Cerebellar nuclear complex (tissue), 1 donor: ENCODE results near the gene PCSK6.
"Not testable (repeated sequence)": the region's sequence is repeated elsewhere in the genome, so short reads cannot be mapped to it uniquely, and the experiment has no call there.

Experiments used
- DNase-seq, 2 experiments: peaks; one replicate each; lab custom pipeline; 2025; lab: John Stamatoyannopoulos, UW

Gene PCSK6

DNA sequence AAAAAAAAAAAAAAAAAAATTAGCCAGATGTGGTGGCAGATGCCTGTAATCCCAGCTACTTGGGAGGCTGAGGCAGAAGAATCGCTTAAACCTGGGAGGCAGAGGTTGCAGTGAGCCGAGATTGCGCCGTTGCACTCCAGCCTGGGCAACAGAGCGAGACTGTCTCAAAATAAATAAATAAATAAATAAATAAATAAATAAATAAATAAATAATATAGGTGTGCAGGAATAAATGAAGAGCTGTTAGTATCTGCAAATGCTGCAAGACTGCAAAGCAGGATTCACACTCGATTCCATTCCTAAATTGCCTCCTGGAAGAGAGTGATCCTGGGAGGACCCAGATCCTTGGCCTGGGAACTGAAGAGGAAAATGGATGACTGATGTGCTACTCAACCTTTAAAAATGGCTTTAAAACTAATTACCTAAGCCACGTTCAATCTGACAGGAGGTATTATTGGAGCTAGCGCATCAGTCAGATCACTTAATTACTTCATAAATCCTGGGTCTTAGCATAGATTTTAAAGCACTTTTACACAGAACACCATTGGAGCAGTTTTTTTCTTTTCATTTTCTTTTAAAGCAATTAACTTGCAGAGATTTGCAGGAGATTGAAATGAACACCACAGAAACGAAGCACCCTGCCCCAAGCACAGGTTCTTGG lies 132.9 kb downstream of the PCSK6 start:
- not testable (repeated sequence) for DNase-seq

DNA sequence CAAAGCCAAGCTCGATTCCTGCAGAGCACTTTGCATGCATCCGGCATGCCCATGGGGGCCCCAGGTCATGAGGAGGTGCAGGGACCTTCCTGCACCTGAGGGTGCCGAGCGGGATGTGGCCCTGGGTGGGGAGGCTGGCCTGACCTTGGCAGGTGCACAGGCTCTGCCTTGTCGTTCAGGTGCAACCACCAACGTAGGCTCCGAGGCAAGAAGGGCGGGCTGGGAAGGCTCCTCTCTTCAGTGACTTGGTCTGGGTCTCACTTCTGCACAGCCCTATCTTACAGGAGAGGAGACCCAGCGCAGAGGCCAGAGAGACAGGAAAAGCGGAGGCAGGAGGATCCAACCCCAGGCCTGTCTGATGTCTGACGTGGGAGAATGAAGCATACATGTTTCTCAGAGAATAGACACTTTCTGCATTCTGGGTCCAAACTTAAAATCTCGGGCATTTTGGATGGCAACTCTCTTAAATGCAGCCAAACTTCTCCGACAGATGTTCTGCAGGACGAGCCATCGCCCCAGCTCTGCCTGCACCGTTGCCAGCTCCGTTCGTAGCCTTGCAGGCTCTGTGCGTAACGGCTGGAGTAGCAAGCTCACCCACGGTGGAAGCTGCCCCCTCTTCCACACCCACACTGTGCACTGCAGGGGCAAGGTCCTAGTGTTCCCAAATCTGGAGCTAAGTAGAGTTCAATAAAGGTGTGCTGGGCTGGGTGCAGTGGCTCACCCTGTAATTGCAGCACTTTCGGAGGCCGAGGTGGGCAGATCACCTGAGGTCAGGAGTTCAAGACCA lies 133.6 kb downstream of the PCSK6 start:
- no peak for DNase-seq

DNA sequence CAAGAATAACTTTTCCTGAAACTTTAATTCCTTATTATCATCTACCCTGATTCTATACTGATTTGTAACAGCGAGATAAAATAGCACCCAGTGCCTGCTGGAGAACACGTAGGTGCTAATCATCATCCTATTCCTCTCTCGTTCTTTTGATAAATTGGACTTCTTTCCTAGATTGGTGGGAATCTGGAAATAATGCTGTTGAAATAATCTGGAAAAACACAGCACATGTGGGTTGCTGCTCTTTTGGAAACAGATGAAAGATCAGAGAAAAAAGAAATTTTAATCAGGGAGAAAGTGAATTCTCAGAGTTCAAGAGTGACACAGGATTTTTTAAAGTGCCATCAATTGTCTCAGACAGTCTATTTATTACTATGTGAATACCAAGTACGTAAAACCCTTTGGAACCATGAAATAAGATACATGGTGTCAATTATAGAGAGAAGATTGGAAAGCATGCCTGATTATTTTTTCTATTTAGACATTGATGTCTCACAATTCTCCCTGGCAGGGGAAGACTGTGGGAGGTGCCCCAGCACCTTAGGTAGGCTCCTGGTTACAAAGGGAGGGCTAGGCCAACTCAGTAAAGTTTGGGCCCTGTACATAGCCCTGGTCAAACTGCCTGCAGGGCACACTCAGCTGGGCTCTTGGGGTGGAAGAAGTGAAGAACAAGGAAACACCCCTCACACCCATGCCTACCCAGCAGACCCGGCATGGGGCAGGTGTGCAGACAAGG lies 134.4 kb downstream of the PCSK6 start:
- DNase-seq: no peak

DNA sequence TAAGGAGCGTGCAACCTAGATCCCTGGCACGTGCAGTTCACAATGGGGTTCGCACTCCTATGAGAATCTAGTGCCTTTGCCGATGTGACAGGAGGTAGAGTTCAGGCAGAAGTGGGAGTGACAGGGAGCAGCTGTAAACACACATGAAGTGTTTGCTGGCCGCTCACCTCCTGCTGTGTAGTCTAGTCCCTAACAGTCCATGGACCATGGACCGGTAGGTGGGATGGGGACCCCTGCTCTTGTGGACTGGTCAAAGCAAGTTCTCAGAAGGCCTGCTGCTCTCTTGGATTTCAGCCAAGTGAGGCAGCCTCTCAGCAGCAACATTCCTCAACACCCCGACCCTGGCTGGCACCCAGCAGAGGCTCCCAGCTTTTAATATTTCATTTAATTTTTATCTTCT lies 136.3 kb downstream of the PCSK6 start:
- DNase-seq: no peak

DNA sequence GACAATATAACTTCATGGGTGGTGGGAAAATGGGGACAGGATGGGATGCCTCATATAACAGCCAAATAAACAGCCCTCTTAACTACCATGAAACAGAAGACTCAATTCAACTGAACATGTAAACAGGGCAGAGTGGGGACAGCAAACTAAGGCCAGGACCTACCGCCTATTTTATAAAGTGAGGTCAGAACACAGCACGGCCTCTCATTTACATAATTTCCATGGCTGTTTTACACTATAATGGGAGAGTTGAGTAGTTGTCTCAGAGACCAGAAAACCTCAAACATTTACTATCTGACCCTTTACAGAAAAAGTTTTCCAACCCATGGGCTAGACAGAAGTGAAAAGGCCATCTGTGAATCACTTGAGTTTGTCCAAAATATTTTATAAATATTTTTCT lies 137.8 kb downstream of the PCSK6 start:
- DNase-seq: no peak

DNA sequence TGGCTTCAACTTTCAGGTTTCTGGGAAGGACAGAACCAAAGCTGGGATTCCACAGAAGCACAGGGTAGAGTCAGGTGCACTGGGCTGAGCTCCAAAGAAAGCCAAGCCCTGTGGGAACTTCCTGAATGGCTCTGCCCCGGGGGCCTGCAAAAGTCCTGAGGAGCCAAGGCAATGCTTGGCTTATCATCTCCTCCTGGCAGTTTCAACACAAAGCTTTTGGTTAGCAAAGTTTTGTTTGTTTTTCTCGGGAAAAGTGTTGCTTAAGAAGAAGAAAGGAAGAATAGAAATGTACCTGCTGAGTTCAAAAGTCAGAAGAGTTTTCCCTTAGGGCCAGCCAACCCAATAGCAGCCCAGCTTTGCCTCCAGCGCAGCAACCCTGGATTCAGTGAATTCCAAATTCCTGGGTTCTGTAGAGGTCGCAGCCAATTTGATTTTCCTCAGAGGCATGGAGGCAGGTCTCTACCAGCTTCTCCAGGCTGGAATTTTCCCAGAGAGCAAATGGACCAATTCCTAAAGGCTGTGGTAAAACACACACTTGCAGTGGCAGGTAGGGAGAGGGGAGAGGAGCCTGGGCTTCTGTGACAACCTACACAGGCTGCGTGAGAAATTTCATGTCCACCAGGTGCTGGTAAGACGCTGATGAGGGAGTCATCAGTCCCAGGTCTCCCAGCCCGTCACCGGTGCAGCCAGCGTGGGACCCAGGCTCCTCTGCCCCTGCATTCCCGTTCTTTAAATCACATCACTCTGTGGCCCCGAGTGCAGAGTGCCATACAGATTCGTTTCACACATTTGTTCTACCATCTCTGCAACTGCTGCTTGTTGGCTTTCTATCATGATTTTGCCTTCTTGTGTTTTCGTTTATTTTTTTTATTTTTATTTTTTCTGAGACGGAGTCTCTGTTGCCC lies 140.2 kb downstream of the PCSK6 start:
- no peak for DNase-seq

DNA sequence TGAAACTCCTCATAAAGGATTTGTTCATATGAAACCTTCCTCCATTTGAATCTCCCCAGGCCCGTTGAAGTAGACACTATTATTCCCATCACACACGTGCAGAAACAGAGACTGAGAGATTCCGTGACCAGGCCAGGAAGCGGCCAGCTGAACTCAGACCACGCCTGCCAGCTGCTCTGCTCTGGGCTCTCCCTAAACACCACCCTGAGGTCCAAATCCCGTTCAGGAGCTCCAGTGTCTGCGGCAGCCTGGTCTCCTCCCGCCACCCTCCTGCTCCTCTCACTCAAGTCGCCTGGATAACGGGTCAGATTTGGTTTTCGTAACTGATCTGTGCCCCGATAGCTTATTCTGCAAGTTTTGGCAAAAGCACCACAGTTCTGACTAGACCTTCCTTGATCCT lies 140.9 kb downstream of the PCSK6 start:
- DNase-seq: no peak

DNA sequence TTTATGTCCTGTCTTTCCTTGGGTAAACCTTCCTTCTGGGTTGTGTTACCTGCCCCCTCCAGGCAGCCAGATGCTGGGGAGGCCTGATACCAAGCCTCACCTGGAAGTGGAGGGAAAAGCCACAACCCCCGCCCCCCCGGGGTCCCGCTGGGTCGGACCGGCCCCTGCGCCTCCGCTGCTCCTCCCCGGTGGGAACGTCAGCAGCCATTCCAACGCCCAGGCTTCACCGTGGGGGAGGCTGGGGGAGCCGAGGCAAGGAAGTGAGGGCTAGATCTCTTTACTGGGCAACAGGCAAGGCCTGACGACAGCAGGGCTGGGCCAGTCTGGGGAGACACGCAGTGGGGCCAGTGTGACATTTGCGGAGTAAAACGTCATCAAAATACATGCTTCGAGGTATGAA lies 141.5 kb downstream of the PCSK6 start:
- no peak for DNase-seq

DNA sequence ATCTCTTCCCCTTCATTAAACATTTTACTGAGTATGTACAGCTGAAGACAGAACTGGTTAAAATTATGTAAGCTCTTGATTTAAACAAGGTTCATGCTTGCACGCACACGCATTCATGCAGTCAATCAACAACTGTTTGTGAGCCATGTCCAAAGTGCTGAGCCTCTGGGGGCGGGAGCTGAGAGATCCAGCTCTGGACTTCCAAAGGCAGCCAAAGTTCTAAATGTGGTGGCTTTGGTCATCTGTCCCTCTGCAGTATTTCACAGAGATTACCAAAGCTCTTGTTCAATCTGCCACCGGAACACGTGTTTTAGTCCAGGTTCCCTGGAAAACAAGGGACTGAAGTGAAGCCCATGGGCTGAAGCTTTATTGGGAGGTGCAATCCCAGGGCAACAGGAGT lies 142.1 kb downstream of the PCSK6 start:
- no peak for DNase-seq

DNA sequence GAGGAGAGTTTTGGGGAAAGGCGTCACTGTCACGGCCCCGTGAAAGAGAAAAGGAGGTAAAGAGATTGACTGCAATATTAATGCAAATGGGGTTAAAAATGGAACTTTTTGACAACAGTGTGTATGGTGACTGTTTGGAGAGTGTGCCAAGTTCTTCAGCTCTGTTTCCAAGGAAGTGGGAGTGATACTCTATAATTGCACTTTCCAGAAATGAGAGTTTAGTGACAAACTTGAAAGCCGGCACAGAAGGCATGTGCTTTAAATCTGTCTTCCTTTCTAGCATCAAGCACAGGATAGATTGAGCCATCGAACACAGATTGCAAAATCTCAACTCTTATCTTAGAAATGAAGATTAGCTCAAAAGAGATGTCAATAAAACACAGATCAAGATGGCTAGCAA lies 142.6 kb downstream of the PCSK6 start:
- DNase-seq: no peak

DNA sequence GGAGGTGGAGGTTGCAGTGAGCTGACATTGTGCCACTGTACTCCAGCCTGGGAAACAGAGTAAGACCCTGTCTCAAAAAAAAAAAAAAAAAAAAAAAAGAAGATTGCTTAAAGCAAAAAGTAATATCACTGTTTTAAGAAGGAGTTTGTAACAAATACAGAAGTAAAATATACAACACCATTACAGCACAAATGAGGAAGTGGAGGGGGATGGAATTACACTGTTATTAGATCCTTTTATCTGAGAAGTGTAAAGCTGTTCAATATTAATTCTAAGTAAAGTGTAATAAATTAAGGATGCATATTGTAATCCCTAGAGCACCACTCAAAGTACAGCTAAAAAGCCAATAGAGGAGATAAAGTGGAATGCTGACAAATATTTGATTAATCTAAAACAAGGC lies 147.5 kb downstream of the PCSK6 start:
- DNase-seq: no peak

DNA sequence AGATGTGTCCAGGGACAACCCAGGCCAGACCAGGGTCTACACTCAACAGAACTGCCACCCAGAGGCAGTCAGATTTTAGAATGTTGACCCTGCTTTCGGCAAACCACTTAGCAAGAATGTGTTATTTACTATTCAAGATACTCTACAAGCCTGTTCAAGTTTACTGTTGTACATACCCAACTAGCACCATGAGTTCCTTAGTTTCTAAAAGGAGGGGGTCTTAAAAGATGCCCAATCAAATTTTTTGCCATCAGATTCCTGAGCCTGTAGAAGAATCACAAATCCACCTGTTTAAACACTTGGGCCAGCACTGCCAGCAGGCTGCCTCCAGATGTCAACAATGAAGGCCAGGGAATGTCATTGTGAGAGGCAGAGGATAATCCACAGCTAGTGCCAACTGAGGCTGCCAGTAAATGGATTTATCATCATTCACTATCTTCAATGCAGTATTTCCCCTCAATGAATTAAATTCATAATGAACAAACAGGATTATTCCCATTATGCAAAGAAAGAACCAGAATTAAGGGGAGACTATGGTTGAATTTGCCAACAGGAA lies 150.9 kb downstream of the PCSK6 start:
- no peak for DNase-seq

DNA sequence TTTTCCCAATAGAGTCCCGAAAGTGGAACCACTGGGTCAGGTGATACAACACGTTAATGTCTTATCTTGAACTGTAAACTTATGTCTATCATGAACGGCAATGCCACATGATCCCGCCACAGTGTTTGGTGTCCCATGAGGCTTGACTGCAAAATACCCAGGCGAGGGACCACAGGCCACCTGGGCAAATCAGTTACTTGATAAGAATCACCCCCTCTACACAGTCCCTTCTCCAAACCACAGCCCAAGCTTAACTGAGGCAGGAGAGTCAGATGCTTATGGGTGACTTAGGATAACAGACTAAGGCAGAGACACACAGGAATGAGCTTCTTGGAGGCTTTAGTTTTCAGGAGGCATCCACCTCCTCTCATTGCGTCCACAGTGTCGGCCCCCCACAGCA lies 151.5 kb downstream of the PCSK6 start:
- DNase-seq: no peak

DNA sequence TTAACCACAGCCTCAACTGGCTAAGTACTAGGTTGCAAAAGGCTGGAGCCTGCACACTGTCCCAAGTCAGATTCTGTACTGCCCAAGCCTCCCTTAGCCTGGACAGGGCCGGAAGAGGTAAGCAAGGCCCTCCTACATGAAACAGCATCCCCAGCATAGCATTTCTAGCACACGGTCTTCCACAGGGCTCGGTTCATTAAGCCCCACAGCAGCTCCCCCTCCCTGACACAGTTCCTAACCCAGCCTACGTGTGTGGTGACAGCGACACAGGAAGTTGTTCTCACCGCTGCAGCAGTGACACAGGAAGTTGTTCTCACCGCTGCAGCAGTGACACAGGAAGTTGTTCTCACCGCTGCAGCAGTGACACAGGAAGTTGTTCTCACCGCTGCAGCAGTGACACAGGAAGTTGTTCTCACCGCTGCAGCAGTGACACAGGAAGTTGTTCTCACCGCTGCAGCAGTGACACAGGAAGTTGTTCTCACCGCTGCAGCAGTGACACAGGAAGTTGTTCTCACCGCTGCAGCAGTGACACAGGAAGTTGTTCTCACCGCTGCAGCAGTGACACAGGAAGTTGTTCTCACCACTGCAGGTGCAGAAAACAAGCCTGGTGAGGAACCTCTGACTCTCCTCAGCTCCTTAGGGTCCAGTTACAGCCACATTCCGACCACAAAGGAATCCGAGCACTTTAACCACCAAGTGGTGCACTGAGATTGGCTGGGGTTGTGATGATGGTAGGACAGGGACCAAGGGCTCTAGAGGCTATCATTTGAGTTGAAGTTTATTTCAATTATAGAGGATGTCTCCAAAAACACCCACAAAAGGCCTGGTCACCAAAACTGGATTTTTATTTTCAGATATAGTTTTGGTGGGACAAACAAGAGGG lies 155.4 kb downstream of the PCSK6 start:
- not testable (repeated sequence) for DNase-seq

DNA sequence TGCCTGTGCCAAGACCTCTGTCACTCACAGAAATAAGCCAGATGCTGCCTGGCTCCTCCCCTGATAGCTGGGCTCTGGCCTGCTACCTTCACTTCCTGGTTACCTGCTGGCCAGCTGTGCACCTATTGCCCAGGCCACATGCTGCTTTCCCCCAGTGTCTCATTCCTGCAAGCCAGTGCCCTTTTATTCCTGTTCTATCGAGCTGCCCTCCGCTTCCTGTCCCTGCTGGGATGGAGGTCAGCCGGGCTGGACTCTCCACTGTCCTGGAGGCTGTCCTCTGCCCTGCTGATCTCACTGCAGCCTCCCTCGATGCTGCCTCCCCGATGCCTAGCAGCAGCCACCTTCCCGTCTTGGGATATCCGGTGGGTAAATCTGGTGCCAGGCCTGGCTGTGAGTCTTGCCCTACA lies 157.4 kb downstream of the PCSK6 start:
- DNase-seq: no peak

DNA sequence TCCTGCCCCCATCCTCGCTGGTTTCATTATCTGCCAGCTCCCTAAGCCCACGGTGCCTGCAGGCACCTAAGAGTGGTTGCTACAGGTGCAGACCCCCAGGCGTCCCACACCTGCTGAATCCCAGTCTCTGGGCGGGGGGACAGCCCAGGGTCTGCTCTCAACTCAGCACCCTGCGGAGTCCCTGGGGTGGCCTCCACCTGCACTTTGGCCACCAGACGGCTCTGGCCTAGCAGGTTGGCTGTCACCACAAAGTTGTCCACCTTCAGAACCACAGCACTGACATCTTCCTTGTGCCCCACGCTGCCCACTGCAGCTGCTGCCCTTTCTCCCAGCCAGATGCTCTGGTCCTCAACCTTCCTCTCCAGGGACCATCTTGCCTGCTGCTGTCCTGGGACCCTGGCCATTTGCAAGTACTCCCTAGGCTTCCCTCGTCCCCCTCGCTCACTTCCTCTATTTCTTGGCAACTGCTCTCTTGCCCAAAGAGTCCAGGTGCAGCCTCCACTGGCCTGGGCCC lies 159.6 kb downstream of the PCSK6 start:
- DNase-seq: no peak

DNA sequence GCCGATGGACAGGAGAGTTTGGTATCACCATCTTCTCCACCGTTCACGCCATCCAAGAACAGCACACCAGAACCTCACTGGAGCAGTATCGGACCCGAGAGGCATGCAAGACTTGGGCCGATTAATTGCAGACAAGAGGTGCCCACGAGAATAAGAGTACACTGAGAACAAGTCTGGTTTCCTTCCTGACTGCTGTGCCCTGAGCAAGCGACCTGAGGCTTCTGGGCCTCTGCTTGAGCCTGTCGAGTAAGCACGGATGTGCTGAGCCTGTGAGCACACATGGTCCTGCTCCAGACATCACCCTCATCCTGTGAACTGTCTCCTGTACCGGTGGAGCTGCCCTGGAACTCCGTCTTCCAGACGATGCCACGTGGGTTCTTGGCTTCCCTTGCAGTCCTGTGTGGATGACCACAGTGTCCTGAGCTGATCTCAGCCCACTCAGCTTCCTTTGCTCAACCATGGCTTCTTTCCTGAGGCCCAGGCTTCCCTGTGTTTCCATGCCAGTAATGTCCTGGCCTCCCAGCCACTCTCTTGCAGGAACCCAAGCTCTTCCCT lies 160.1 kb downstream of the PCSK6 start:
- no peak for DNase-seq

DNA sequence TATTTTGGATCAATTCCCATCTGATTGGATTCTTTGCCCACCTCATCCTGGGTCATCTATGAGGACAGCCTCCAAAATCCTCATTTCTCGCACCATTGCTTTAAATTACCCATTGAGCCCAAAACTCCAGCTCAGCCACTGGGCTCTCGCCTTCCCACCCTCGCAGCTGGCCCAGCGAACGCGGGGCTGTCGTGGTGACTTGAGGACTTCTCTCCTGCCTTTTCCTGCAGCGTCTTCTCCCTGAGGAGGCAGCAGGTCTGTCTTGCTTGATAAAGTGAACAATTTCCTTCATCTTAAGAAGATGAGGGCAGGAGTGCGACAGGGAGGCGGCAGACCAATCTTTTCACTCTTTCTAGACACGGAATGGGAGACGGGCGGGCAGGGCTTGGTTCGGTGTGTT lies 161.5 kb downstream of the PCSK6 start:
- DNase-seq: no peak

DNA sequence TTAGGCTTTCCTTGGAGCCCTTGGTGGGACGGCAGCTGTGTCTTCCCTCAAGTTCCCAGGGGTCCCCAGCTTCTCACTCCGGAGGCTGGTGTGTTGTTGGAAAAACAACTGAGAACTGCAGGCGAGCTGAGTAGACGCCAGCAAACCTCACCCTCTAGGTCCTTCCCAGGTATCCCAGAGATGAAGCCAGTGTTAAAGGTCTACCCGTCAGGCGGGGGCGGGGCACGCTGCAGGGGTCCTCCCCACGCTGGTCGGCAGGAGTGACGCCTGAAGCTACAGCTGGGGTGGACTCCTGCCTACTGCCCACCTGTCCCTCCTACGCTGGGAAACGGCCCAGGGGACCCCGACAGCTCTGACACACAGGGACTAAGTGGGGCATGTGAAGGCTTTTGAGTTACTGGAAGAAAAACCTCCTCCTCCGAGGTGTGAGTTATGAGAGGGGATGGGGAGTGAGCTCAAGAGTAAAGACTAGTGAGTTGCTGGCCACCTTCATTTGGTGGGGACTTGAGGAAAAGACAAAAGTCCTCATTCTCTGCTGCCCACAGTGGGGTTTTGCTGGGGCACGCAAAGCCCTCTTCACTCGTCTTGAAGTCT lies 162.3 kb downstream of the PCSK6 start:
- no peak for DNase-seq
